Breast epithelium (tissue), 3 donors: ENCODE results near the gene CUL1.

Experiments used
- CTCF ChIP-seq, 3 donors: fragments of 450-650 bp; IDR thresholded peaks; one replicate each; pipeline ENCODE4 v1.5.1; 2016 to 2017; ENCODE audit warnings: antibody characterized with exemption in 3 of 3, mild to moderate bottlenecking in 3 of 3, moderate library complexity in 3 of 3
- POLR2A ChIP-seq: fragments of 450-650 bp; IDR thresholded peaks from one replicate; pipeline ENCODE4 v1.6.1; 2016; ENCODE audit warnings: antibody characterized with exemption, mild to moderate bottlenecking, moderate library complexity

- TF ChIP-seq POLR2A (no peak), CTCF (IDR thresholded peaks at IDR 0.05) (no peak)
Observed at GRCh38 chr7:148804343-148805235, 105.9 kb downstream of the CUL1 start.
